Osteoblast (primary cell): Measurements from ENCODE around the gene EGF. TPM values are rescaled to one million over a fixed set of nuclear protein-coding genes. Genes with fewer than 3 reads are reported as not detected.
A peak's percentile ranks its signal among the peaks of the same experiment; 100 is the strongest.

ENCODE experiments used
- small RNA-seq: library from RNA; depleted of rRNA; stranded (forward); fragments of <200 nt; gene quantifications from one replicate; pipeline ENCODE3, GENCODE V24; 2012
- total RNA-seq: library from RNA; depleted of rRNA; stranded (reverse); fragments of >200 nt; gene quantifications from 2 replicates; pipeline ENCODE4 v1.2.3, GENCODE V29; 2012

EGF gene
- total RNA-seq, 1 donor = 0.36 TPM

Small RNA genes within 50 kb of the gene (small RNA-seq; reads per million reads assigned to genes)
- gene RNU6-35P = 13.5 reads per million, percentile 93 among the genes with 10 or more reads in this experiment

Other genes with a start within 250 kb of the EGF start
- 25.3 and 27.1 TPM in 2 replicates for gene CASP6, start 209.4 kb upstream of the EGF start, total RNA-seq
- gene PLA2G12A, start 182.8 kb upstream of the EGF start, total RNA-seq = 16.3 and 17.1 TPM in 2 replicates
- gene CFI, start 110.9 kb upstream of the EGF start, total RNA-seq = 27.9 and 53.9 TPM in 2 replicates
- gene GAR1, start 97.1 kb upstream of the EGF start, total RNA-seq = 2.9 and 4.7 TPM in 2 replicates
- gene RRH, start 84.9 kb upstream of the EGF start, total RNA-seq = under 0.01 TPM in 1 of 2 replicates, not detected in the other
- under 0.01 and 0.29 TPM in 2 replicates for gene LRIT3, start 64.8 kb upstream of the EGF start, total RNA-seq